GM18907 (cell line): ENCODE data around the gene DDN.

Experiments used
- ATAC-seq: cut with Tn5 transposase; IDR thresholded peaks from one replicate; pipeline ENCODE4 v1.9.1; 2021; ENCODE audit warnings: mild to moderate bottlenecking, moderate library complexity; ENCODE audit not compliant: unreplicated experiment

DDN gene

DNA sequence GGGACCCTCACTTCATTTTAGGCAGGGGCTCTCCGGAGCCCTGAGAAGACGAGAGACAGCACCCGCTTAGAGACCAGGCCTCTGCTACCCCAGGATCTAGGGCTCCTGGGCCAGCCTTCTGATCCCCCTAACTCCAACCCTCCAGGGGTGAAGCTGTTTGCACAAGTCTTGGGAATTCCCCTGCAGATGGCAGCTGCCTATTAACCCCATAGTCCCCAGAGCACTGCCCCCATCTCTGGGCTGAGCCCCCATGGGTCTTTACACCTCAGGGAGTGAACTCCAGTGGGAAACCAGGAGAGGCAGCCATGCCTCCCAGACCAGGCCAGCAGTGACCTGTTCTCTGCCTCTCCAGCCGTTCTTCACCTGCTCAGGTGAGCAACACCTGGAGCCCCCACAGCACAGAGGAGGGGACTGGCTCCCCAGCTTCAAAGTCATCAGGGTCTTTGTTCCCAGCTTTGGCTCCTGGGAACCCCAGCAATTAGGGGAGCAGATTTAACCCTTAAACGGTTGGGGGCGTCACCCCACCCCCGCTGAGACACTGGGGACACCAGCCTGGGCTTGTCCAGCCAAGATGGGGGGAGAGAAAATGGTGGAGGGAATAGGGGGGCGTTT lies 29.9 kb downstream of the DDN start:
- no peak for ATAC-seq

DNA sequence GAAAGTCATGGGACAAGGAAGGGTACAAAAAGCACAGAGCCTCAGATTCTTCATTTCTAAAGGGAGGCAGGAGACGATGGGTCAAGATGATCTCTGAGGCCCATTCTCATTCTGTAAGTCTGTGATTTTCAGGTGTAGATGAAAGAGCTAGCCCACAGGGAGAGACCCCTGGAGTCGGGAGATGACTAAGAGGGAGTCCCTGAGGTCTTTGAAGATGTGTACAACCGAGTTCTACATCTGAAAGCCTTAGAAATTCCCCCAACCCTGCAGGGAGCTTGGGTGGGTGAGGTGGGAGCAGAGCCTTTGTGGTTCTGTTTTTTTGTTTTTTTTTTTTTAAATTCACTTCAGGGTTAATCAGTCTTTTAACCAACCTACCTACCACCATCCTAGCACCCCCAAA lies 30.7 kb downstream of the DDN start:
- no peak for ATAC-seq

DNA sequence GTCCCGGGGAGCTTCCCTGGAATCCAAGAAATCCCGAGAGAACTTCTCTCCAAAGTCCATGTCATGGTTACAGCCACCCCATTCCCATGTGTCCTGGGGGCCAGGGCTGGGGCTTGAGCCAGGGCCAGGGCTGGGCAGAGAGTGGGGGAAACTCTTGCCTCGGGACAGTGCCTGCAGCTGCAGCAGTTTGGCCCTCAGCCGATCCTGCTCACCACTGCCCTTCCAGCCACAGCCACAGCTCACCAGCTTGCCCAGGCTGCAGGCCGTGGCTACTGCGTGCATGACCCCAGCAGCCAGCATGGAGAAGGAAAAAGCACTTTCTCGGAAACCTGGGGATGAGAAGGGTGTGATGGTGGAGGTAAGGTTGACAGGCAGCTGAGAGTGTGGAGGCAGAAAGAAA lies 31.2 kb downstream of the DDN start:
- no peak for ATAC-seq

DNA sequence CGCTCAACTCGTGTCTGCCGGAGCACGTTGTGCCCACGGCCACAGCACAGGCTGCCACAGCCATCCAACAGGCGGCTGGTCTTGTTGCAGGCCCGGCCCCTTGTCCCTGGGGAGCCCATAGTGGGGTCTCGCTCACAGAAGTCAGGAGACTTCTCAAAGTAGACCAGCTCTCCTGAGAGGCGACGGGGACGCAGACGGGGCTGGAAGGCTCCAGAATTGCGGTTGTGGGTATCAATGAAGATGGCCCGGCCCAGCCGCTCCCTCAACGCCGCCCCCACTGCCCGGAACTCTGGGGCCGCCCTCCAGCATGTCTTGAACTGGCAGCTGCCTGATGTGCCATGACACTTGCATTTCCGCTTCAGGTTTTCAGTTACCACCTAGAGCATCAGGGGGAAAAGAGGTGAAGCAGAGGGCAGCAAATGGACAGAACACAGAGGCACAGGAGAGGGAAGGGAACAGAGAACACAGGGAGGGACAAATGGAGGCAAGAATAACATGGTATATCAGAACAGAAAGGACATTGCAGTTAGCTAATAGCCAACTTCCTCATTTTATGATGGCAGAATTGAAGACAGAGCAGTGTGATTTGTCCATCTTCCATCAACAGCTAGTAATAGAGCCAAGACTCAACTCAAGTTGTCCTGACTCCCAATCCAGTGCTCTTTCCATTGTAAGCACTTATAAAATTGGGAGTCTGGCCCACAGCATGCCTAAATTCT lies 32.8 kb downstream of the DDN start:
- ATAC-seq: no peak

DNA sequence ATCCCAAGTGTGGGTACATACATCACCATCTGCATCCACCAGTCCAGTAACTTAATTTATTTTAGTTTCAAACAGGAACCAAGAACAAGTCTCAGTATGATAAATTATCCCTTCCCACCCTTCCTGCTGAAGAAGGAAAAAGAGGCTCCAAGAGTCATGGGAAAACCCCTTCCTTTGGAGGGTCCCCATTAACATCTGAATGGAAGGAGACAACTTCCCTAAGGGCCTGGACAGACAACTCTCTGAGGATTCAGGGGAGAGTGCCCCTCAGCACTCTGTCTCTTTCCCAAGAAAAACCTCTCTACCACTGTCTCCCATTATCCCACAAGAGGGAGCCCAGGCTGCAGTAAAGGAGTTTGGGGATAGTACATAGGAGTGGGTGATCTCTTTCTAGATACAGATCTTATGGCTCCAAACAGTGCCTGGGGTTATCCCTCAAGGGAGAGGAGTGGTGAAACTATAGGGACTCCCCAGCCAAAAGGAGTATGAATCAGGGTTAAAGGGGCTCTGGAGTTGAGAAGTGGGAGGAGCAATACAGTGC lies 33.8 kb downstream of the DDN start:
- no peak for ATAC-seq

DNA sequence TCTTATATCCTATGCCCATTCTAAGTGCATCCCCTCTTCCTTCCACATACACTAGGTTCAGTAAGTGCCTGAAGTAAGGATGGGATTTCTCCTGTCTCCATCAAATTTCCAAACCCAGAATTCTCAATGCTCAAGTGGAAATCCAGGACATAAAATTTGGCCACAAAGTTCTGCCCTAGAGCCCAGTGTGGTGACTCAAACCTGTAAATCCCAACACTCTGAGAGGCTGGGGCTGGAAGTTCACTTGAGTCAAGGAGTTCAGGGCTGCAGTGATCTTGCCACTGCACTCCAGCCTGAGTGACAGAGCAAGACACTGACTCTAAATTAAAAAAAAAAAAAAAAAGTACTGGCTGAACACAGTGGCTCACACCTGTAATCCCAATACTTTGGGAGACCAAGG lies 37.4 kb downstream of the DDN start:
- no peak for ATAC-seq

DNA sequence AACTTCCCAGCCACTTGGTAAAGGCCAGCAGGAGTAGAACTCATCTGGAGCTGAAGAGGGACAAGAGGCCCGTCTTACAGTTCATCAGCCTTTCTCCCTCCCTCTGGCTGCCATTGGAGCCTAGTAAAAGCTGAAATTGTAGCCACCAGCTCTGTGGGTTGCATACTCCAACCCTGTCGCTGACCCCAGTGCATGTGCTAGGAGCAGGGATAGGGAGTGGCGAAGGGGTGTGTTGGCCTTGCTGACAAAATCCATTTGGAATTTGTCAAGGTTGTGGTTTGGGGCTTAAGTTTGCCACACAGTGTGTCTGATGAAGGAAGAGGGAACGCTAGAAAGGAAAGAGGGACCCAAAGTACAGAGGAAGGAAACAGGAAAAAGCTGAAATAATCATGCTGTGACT lies 37.8 kb downstream of the DDN start:
- ATAC-seq: no peak

DNA sequence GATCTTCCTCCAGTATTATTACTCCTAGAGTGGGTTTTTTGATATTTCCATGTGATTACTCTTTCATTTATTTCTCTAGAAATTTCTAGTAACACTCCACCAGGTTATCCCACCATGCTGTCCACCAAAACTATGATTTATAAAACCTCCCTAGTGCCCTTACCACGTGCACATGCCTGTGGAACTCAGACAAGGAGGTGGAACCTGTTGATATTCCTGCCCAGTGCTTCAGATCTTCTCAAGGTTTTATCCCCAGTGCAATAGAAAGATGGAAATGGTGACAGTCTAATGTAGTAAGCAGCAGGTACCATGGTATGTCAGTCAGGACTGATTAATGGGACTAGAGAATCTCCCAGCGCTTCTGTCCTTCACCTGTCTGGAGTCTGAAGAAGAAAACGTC lies 38.3 kb downstream of the DDN start:
- ATAC-seq: no peak

DNA sequence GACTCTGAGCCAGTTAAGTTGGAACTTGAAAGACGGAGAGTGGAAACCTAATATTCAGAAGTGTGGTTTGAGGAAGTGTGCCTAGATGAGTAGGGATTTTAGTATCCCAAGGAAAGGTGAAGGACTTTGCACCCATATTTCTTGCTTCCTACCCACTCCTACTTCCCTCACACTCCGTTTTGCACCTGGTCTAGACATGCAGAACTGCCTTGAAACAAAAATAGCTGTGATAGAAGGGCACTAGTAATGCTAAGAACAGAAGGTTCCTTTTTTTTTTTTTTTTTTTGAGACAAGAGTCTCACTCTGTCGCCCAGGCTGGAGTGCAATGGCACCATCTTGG lies 41.2 kb downstream of the DDN start:
- ATAC-seq: no peak

DNA sequence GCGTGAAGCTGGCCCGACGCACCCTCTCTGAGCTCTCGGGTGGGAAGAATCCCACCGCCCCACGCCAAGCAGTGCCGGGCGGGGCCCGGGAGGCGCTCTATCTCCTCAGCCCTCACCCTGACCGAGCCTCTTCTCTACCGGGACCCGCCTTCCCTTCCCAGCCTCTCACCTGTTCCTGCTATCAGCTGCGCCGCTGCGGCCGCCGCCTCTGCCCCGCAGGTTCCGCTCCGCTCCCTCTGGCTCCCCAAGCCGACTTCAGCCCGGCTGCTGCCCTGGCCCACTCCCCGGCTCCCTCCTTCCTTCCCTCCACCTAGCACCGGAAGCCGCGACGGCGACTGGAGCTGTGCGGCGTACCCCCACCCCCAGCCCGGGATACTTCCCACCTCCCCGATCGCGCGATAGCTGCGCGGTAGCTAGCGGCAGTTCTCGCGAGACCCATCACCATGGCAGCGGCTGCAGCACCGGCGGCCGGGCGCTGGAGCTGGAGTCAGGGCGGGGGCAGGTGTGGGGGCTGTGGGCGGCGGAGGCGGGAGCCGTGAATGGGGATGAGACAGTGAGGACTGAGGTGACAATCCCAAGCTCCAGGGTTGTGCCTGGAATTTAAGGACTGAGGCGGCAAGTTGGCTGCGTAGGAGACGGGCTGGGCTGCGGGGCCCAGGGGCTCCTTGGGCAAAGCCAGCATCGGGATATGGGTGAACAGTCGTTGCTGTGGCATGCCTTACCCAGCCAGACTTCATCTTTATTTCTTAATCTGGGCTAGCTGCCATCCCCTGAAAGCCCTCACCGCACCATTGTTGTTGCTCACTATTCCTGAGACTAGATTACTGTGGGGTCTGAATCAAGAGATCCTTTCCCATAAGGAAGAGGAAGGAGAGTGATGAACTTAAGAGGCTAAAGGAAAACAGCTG lies 41.8 kb downstream of the DDN start, which contains the start of gene ARF3:
ARF3 (minus strand) TSS at position 347 of the 908 bp plus-strand sequence. CDS start 16,392 bp downstream, outside the sequence.
- peak; percentile 80 for ATAC-seq

DNA sequence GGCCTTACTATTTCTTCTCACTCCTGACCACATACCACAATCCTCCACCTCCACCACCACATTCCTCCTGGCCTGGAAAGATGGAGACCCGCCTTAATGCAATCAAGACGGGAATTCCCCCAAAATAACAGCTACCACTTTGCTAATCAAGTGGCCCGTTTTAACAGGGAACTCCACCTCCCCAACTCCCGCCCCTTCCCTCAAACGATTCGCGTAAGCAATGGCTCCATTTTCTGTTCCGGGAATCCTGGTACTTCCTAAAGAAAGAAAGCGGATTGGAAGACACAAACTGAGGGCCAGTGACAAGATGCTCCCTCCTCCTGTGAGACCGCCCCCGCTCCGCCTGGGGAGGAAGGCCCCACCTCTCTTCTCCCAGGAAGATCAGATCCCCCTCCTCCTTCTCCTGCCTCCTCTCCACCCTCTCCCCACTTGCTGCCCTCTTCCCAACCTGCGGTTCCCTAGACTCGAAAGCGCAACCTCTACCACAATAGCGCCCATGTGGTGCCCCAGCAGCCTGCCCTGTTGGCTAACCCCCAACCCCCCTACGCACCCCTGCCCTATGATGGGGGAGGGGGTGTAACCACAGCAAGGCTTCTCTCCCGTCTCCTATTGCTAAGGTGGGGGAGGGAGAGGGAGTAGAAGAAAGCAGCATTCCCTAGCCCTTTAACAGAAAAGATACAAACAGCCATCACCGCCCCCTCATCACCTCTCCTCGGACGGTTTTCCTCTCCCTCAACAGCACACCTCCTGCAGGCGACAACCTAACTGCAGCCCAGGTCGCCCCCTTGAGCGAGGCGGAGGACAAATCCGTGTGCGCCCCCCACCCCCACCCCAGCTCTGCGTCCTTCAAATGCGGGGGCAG lies 42.7 kb downstream of the DDN start:
- ATAC-seq: peak; percentile 4

DNA sequence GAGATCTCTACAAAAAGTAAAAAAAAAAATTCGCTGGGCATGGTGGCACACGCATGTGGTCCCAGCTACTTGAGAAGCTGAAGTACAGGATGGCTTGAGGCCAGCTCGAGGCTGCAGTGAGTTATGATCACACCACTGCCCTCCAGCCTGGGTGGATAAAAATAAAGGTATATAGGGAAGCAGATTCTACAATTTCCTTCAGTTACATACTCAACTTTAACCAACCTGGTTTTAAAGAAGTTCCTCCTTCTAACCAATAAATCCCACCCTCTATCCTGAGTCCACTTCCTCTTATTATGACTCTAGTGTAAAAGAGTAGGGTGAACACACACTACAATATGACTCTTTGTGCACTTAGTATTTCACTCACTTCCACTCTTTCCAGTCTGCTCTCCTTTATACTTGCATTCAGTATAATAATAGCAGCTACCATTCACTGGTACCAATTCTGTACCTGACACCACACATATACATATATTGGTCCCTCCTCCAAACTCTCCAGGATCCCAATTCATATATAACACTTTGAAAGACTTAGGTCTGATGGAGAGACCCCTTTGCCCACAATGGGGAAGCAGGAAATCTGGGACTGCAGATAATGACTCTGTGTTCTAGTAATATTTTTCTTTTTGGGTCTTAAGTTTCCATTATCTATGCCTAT lies 44.2 kb downstream of the DDN start:
- ATAC-seq: no peak

DNA sequence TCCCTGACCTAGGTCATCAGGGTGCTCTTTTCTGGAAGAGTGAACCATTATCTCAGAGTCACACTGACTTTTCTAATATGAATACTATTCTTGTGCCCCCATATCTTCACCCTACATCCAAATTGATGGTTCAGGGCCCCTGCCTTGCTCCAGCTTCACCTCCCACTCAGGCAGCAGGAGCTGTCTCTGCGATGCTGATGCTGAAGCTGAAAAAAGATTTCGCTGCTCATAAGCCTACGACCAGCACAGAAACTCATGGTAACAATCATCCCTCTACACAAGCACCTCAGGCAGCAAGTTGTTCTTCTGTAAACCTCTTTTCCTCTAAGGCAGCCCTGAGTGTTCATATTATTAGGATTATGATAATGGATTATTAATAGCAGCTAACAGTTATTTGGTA lies 45.1 kb downstream of the DDN start:
- no peak for ATAC-seq

DNA sequence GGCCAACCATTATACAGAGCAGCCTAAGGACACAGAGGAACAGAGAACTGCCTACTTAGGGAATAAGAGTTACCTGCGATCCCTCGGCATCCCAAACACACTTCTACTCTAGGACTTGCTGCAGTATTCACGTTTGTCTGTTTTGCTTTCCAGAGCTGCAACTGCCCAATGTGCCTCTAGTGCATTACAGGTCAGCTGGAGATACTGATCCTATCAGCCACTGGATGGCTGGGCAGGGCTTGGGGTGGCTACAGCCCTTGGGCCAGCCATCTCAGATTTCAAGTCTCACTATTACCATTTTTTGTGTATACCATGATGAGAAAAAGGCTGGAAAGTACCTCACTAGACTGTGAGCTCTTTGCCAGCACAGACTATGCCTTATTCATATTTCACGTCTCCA lies 46.5 kb downstream of the DDN start:
- ATAC-seq: no peak

DNA sequence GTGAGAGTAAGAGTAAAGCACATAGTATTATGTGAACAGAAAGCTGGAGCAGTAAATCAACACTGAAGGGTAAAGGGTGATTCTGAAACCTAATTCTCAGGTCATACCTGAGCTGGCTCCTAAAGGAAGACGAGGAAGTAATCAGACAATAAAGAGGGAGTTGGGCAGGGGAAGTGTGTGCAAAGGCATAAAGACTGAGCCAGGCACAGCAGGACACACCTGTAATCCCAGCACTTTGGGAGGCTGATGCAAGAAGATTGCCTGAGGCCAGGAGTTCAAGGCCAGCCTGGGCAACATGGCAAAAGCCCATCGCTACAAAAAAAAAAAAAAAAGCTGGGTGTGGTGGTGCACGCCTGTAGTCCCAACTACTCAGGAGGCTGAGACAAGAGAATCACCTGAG lies 51.4 kb downstream of the DDN start:
- no peak for ATAC-seq

DNA sequence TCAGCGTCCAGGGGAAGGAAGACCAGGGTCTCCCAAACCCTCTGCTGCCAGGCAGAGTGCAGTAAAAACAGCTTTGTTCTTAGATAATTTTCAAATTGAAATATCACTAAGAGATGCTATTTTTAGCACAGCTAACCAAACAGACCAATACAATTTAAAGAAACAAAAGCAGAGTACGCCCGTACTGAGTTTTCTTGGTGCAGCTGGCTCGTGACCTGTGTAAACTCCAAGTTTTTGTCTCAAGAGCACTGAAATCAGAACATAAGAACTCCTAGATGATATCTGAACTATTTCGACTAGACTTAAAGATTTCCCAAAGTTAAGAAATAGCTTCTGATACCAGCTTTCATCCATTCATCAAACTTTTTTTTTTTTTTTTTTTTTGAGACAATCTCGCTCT lies 52.2 kb downstream of the DDN start:
- no peak for ATAC-seq

DNA sequence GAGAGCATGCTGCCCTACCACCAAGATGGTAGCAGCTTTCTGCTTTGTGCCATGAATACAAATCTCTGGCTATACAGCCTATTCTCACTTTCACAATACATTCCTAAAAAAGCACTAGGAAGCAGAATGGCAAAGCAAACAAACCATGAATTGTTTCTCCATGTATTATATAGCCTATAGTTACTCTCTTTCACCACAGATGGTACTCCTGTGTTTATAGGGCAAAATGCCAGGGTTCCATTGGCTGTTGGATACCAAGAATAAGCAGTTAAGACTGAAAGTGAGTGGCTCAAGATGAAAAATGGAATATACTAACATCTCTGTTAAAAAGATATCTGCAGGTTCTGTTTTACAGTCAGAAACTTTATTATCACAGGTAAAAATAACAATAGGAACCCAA lies 53.0 kb downstream of the DDN start:
- no peak for ATAC-seq
